Stimulated activated CD4-positive, alpha-beta T cell treated with anti-CD3 and anti-CD28 coated beads, Interleukin-2, amount 100 ng/mL, for 48 hours (primary cell): ENCODE measurements around the gene AMBP.

Experiments
- DNase-seq, 2 donors: peaks; one replicate each; pipeline ENCODE4 v3.0.0-alpha.2; 2020

AMBP gene

DNA sequence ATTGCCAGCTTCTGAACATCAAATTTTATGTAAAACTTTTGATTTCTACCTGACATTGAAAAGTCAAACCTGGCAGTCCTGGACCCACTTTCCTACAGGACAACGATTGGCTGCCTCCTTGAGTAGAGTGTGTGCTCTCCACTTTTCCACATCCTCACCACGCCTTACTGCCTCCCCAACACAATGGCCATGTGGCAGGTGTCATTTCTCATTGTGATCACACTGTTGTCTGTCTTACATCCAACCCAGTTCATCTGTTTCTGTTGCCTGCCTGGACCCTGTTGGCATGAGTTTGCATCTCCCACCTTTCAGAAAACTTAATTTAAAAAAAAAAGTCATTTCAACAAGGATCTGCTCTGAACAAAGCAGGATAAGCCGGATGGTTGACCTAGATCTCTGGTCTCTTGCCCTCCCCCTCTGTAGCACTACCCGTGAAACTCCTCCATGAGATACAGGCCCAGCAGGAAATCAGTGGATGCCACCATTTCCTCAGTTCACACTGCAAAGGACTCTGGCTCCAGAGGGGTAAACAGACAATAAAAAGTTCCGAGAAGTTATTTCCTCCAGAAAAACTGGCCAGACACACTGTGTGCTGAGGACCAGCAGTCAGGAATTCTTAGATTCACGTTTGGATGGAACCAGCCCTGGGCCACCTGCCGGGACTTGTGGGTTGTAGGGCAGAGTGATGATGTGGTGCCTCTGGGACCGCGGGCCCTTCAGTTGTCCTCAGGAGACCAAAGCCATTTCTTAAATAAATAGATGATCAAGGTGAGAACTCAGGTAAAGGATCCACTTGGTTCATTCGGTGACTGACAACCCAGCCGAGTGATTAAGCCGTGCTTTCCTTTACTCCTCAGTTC is 48.6 kb downstream of the AMBP start:
- DNase-seq, result no peak

GRCh38 chr9:114028646-114029045 is 49.5 kb downstream of the AMBP start:
- DNase-seq, result no peak

DNA sequence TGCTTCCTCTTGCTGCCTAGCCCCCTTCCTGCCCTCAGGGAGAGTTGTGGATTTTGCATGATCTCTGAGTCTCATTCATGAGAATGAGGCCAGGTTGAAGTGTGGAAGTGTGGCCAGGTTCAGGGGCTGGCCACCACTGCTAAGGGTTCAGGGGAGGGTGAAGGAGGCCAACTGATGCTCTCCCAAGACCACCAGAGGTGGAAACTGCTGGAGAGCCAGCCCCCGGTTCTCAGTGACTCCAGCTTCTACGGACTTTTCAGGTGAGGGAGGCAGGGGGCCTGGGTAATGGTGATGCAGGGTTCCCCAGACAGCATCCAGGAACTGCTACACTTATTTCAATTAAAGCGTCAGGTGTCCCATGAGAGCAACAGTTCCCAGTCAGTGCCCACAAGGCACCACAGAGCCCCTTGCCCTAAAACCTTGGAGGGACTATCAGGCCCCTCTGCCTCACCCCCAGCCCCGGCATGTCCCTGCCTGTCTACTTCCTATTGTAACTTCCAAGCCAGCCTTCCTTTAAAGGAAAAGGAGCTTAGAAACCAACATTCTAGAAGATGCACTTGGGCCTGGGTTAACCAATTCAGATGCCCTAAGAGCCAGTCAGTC is 50.1 kb downstream of the AMBP start:
- DNase-seq, result no peak

DNA sequence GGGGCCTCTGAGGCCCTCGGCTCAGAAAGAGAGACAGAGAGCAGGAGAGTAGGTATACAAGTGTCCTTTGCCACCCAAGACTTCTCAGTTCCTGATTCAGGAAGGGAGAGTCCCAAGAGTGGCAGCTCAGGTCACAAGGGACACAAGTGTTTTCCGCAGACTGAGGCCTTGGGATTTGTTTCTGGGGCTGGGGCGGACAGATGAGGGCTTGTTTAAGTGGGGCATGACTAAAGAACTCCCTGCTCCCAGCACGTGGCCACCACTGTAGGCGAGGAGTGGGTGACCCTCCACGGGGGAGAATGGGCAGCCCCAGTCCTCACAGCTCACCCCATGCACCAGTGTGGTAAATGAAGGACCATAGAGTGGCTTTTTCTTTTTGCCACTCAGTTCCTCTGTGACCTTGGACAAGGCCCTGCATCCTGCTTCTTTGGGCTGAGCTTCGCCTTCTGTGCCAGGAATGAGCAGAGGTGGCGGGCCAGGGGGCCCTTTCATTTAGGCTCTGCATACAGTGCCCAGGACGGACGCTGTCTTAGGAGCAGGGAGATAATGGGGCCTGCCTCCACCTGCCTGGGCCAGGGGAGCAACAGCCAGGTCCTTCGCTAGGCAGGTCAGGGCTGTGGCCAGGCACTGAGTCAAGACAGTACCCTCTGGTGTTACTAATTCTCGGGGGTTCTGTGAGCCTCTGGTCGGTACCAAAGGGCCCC is 50.8 kb downstream of the AMBP start:
- DNase-seq, result no peak

GRCh38 chr9:114026335-114026734 is 51.8 kb downstream of the AMBP start:
- DNase-seq, result no peak

GRCh38 chr9:114025760-114026159 is 52.3 kb downstream of the AMBP start:
- DNase-seq, result no peak

- DNase-seq, result no peak
Measured at GRCh38 chr9:114025196-114025753, 52.8 kb downstream of the AMBP start.

DNA sequence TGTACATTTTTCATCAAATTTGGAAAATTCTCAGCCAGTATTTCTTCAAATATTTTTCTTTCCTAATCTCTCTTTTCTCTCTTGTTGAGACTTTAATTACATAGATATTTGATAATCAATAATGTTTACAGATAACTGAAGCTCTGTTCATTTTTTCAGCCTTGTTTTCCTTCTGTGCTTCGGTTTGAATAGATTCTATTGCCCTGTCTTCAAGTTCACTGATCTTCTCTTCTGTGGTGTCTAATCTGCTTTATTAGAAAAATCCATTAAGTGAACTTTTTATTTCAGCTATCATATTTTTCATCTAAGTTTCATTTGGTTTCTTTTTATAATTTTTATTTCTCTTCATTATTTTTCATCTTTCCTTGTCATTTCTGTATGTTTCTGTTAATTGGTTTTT is 54.1 kb downstream of the AMBP start:
- DNase-seq, result no peak

- DNase-seq, result no peak
Measured at GRCh38 chr9:114021578-114021977, 56.5 kb downstream of the AMBP start.

DNA sequence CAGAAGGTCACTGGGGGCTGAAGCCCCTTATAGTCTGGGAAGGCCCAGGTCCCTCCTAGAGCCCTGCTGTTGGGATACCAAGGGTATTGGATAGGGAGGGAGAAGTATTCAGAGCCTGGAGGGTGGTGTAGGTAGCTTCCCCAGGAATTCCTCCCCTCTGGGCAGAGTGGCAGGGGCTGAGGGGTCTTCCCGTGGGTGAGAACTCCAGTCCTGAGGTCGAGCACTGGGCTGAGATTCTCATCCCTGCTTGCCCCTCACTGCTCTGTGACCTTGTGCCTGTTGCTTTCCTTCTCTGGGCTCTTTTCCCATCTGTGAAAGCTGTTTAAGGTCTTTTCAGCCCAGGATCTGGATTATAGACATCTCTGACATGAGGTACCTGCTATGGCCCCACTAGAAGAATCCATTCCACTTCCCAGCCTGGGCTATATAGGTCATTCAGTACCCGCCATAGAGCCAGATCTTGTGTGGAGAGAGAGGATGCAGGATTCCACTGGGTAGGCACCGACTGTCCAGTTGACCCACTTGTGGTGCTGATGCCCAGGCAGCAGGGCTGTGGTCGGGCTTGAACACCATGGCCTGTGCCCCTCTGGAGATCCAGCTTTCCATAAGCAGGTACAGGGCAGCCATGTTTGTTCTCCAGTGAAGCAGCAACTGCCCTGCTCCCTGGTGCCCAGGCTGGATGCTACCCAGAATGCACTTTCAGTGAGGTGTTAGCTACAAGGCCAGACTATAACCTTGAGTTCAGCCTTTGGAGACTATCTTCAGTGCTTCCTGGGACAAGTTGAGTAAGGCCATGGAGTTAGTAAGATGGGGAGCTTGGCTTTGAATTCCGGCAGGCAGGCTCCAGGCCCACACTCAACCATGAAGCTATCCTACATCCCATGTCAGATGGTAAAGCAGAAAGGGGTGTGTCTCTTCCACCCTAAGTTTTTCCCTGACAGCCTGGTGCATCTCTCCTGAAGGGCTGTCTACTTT is 60.1 kb downstream of the AMBP start:
- DNase-seq, result no peak

GRCh38 chr9:114016629-114017423 is 61.3 kb downstream of the AMBP start:
- no peak for DNase-seq

DNA sequence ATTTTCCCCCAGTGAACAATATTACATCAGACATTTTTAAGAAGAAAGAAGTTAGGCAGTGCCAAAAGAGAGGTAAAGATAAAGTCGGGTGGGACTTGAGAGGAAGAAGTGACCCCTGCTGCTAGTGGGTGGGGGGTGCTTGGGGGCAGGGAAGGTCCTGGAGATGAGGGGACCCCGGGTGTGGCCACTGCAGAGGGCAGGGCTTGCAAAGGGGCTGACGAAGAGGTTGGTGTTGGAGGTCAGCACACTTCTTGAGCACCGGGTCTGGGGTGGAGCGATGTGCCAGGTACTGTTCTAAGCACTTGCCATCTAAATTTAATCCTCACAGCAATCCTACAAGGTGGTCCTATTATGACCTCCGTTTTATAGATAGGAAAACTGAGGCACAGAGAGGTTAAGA is 62.0 kb downstream of the AMBP start:
- DNase-seq, result no peak

DNA sequence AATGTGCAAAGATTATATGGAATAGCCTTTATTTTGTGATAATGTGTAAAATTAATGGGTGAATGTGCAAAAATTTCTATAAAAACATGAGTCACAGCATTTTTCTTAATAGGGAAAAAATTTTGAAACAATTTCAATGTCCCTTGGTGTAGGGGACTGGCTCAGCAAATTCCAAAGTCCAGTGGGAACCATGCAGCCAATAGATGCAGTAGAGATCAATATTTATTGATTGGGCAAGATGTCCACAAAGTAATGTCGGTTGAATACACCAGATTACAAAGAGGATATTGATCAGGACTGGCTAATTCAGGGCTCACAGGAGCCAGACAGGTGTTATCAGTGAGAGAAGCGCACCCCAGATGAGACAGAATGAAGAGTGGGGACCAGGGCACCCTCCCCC is 62.5 kb downstream of the AMBP start:
- no peak for DNase-seq

GRCh38 chr9:114014044-114014443 is 64.1 kb downstream of the AMBP start:
- DNase-seq, result no peak

DNA sequence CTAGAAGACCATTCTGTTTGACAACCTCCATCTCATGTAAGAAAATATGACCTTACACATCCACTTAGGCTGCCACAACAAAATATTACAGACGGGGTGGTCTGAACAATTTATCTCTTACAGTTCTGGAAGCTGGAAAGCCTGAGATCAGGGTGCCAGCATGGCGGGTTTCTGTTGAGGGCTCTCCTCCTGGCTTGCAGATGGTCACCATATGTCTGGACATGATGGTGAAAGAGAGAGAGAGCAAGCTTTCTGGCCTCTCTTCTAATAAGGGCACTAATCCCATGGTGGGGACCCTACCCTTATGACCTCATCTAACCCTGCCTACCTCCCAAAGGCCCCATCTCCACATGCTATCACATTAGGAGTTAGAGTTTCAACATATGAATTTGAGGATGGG is 66.0 kb downstream of the AMBP start:
- no peak for DNase-seq

- no peak for DNase-seq
Measured at GRCh38 chr9:114011313-114011712, 66.8 kb downstream of the AMBP start.
